Measurements from ENCODE around the gene PPP1R14D.

DNA sequence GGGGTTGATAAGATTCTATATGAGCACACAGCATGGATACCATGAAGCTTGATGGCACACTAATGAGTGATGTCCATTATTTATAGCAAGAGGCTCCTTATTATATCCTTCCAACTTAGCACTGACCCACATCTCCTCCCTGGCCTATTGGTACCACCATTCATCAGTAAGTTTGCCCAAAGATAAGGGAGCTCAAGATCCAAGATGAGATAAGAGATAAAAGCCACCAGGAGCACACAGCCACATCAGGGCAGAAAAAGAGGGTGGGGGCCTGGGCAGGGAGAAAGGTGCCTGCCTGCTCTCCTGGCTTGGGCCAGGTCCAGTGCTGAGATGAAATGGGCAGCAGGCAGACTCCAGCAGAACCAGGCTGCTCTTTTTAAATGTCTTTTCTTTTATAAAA, 4.4 kb upstream of the PPP1R14D start:
- TF ChIP-seq EZH2phosphoT487 (IDR thresholded peaks at IDR 0.05; ENCODE audit: insufficient read depth, low read depth) = no peak
- TF ChIP-seq EZH2 (IDR thresholded peaks at IDR 0.05; ENCODE audit: insufficient read depth, poor library complexity, severe bottlenecking) = no peak

Data from GM23248 (cell line).